HUES6 (cell line): ENCODE measurements around the gene FUT2.
A peak's percentile ranks its signal among the peaks of the same experiment; 100 is the strongest.

Experiments
- H3K27ac ChIP-seq: 2 replicates; pipeline ENCODE4 v1.7.0; 2013; ENCODE audit warnings: low read depth, mild to moderate bottlenecking, low read length, inconsistent platforms
- H3K27me3 ChIP-seq: 2 replicates; pipeline ENCODE4 v1.6.1; 2013; ENCODE audit warnings: low read length; ENCODE audit not compliant: control insufficient read depth, insufficient read depth
- H3K36me3 ChIP-seq: 2 replicates; pipeline ENCODE4 v1.6.1; 2013; ENCODE audit warnings: low read length; ENCODE audit not compliant: control insufficient read depth, insufficient read depth
- H3K4me1 ChIP-seq: 2 replicates; pipeline ENCODE4 v1.6.1; 2013; ENCODE audit warnings: low read length; ENCODE audit not compliant: control insufficient read depth, insufficient read depth
- H3K4me3 ChIP-seq: 2 replicates; pipeline ENCODE4 v1.5.1; 2013; ENCODE audit warnings: low read depth, low read length
- H3K9ac ChIP-seq: one replicate; pipeline ENCODE4 v1.6.1; 2013; ENCODE audit warnings: mild to moderate bottlenecking, low read length
- H3K9me3 ChIP-seq: 2 replicates; pipeline ENCODE4 v1.6.1; 2013; ENCODE audit warnings: low read depth, low read length; ENCODE audit not compliant: control insufficient read depth, insufficient read depth

Gene FUT2

GRCh38 chr19:48735031-48735615, 39.4 kb downstream of the FUT2 start:
- peaks cover 12% of the 10 kb centered on the region for H3K27me3 ChIP-seq
- H3K9me3 ChIP-seq, result no peaks in the 10 kb centered on the region
- H3K36me3 ChIP-seq, result no peaks in the 10 kb centered on the region
- peak overlapping the region; percentile 35; the same call in 1 of the 2 replicates for H3K27ac ChIP-seq
- H3K9ac ChIP-seq, result peak overlapping the region; percentile 61
- peaks cover 17% of the 10 kb centered on the region for H3K4me1 ChIP-seq
- peak overlapping the region; percentile 79 for H3K4me3 ChIP-seq

GRCh38 chr19:48737360-48737998, 41.7 kb downstream of the FUT2 start:
- no peak overlapping the region for H3K27ac ChIP-seq
- H3K27me3 ChIP-seq, result peaks cover 21% of the 10 kb centered on the region
- peak overlapping the region; percentile 47; the same call in 1 of the 2 replicates for H3K4me3 ChIP-seq
- H3K9ac ChIP-seq, result no peak overlapping the region
- no peaks in the 10 kb centered on the region for H3K9me3 ChIP-seq
- H3K36me3 ChIP-seq, result no peaks in the 10 kb centered on the region
- H3K4me1 ChIP-seq, result peaks cover 31% of the 10 kb centered on the region

- Histone ChIP-seq H3K27me3 (peaks cover 21% of the 10 kb centered on the region), H3K4me1 (peaks cover 31% of the 10 kb centered on the region), H3K27ac (no peak overlapping the region), H3K9ac (peak overlapping the region; percentile 52), H3K4me3 (peak overlapping the region; percentile 62), H3K36me3 (no peaks in the 10 kb centered on the region), H3K9me3 (no peaks in the 10 kb centered on the region)
Measured at GRCh38 chr19:48738557-48739403, 43.0 kb downstream of the FUT2 start.

GRCh38 chr19:48739404-48740163, 43.8 kb downstream of the FUT2 start:
- Histone ChIP-seq H3K9me3 (no peaks in the 10 kb centered on the region), H3K36me3 (no peaks in the 10 kb centered on the region), H3K27ac (no peak overlapping the region), H3K9ac (peak overlapping the region; percentile 52), H3K4me3 (peak overlapping the region; percentile 62), H3K27me3 (peaks cover 21% of the 10 kb centered on the region), H3K4me1 (peaks cover 31% of the 10 kb centered on the region)

GRCh38 chr19:48740164-48740972, 44.6 kb downstream of the FUT2 start, which contains the start of gene RASIP1:
Gene RASIP1, minus strand, starts transcription at chr19:48740610. Its CDS starts 328 bp downstream, at chr19:48740282.
- Histone ChIP-seq H3K27me3 (peaks cover 21% of the 10 kb centered on the region), H3K36me3 (no peaks in the 10 kb centered on the region), H3K9me3 (no peaks in the 10 kb centered on the region), H3K9ac (no peak within 1 kb of the TSS), H3K4me3 (peak within 1 kb of the TSS; percentile 62), H3K27ac (no peak within 1 kb of the TSS), H3K4me1 (peaks cover 31% of the 10 kb centered on the region)

GRCh38 chr19:48741129-48741999, 45.6 kb downstream of the FUT2 start:
- Histone ChIP-seq H3K9me3 (no peaks in the 10 kb centered on the region), H3K27me3 (peaks cover 21% of the 10 kb centered on the region), H3K4me3 (peak overlapping the region; percentile 62), H3K9ac (no peak overlapping the region), H3K4me1 (peaks cover 39% of the 10 kb centered on the region), H3K36me3 (no peaks in the 10 kb centered on the region), H3K27ac (no peak overlapping the region)

- H3K27ac ChIP-seq, result no peak overlapping the region
- H3K27me3 ChIP-seq, result peaks cover 21% of the 10 kb centered on the region
- H3K9me3 ChIP-seq, result no peaks in the 10 kb centered on the region
- no peaks in the 10 kb centered on the region for H3K36me3 ChIP-seq
- H3K4me1 ChIP-seq, result peaks cover 39% of the 10 kb centered on the region
- peak overlapping the region; percentile 62; the same call in 1 of the 2 replicates for H3K4me3 ChIP-seq
- no peak overlapping the region for H3K9ac ChIP-seq
Measured at GRCh38 chr19:48742096-48742495, 46.3 kb downstream of the FUT2 start.

GRCh38 chr19:48745208-48745995, 49.6 kb downstream of the FUT2 start:
- Histone ChIP-seq H3K4me3 (peak overlapping the region; percentile 51), H3K27ac (no peak overlapping the region), H3K9ac (no peak overlapping the region)

GRCh38 chr19:48746110-48746509, 50.3 kb downstream of the FUT2 start:
- Histone ChIP-seq H3K4me3 (peak overlapping the region; percentile 86), H3K27me3 (no peaks in the 10 kb centered on the region), H3K9me3 (no peaks in the 10 kb centered on the region), H3K36me3 (peaks cover 19% of the 10 kb centered on the region), H3K9ac (peak overlapping the region; percentile 55), H3K27ac (peak overlapping the region; percentile 61; the same call in 1 of the 2 replicates), H3K4me1 (peaks cover 16% of the 10 kb centered on the region)

More at GRCh38 chr19:48745208-48745995, 49.6 kb downstream of the FUT2 start:
- Histone ChIP-seq H3K9me3 (no peaks in the 10 kb centered on the region), H3K27me3 (peaks cover 6% of the 10 kb centered on the region), H3K36me3 (peaks cover 12% of the 10 kb centered on the region), H3K4me1 (peaks cover 22% of the 10 kb centered on the region)
